CMK (cell line): Measurements from ENCODE around the gene ACR.
A peak's percentile ranks its signal among the peaks of the same experiment; 100 is the strongest.
"Not testable (repeated sequence)": the region's sequence is repeated elsewhere in the genome, so short reads cannot be mapped to it uniquely, and the experiment has no call there.

Experiments used
- DNase-seq: peaks from one replicate; pipeline ENCODE4 v3.0.0-alpha.2; 2010; ENCODE audit warnings: low read depth

Gene ACR

GRCh38 chr22:50780244-50780643, 42.2 kb downstream of the ACR start:
- not testable (repeated sequence) for DNase-seq

- DNase-seq, result not testable (repeated sequence)
Measured at GRCh38 chr22:50782253-50782652, 44.2 kb downstream of the ACR start.

- peak; percentile 70 for DNase-seq
Measured at GRCh38 chr22:50783033-50783879, 45.3 kb downstream of the ACR start, which contains the start of gene RABL2B. Gene RABL2B (minus strand): TSS chr22:50783636. CDS start chr22:50782294, 1,342 bp downstream.

GRCh38 chr22:50783880-50784276, 45.9 kb downstream of the ACR start:
- not testable (repeated sequence) for DNase-seq

- not testable (repeated sequence) for DNase-seq
Measured at GRCh38 chr22:50785289-50785688, 47.3 kb downstream of the ACR start.

- DNase-seq, result not testable (repeated sequence)
Measured at GRCh38 chr22:50786936-50787335, 48.9 kb downstream of the ACR start.
